Fibroblast of skin of right biceps (primary cell): ENCODE results near the gene ARTN.

Experiments used
- DNase-seq: peaks from one replicate; pipeline ENCODE4 v3.0.0-alpha.2; 2013

Gene ARTN

DNA sequence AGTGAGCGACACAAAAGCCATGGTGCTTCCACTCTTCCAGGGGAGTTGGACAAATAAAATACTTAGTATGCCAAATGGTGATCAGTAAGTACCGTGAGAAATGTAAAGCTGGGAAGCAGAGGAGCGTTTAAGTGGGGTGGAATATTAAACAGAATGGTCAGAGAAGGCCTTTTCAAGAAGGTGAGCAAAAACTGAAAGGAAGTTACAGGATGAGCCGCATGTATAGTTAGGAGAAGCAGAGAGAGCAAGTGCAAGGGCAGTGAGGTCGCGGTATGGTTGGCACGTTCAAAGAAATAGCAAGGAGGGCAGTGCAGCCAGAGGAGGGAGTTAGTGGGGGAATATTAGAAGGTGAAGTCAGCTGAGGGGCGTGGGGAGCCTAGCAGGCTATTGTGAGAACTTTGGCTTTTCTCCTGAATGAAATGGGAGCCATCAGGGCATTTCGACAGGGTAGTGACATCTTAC lies 40.4 kb downstream of the ARTN start:
- DNase-seq = no peak

DNA sequence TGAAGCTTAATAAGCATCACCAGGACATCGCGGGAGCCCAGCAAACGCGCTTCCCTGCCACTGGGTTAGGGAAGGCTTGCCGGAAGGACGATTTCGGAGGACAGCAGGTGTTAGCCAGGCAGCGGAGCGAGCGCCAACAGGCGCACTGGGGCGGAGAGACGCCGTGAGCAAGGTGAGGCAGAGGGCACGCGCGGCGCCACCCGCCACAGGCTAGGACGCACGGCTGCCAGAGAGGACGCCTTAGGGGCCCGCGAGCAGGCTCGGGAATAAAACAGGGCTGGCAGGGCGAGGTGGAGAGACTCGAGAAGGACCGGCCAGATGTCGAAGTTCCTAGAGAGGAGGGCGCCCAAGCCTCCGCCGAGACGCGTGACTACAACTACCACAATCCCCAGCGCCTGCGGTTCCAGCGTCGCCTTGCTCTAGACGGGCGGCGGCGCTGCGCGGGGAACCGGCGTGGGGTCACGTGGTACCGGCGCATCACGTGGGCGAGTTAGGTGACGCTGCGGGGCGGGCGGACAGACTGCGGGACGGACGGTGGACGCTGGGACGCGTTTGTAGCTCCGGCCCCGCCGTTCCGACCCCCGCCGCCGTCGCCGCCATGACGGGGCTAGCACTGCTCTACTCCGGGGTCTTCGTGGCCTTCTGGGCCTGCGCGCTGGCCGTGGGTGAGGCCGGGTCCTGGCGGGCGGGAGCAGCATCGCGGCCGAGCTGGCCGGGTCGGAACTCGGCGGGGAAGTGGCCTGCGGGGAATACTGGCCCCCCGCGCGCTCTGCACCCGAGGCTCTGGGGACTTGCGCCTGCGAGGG lies 41.0 kb downstream of the ARTN start, which contains the start of gene ATP6V0B:
ATP6V0B (plus strand) TSS at position 518 of the 806 bp plus-strand sequence; CDS start at position 599, 81 bp downstream.
- peak; percentile 93 for DNase-seq

DNA sequence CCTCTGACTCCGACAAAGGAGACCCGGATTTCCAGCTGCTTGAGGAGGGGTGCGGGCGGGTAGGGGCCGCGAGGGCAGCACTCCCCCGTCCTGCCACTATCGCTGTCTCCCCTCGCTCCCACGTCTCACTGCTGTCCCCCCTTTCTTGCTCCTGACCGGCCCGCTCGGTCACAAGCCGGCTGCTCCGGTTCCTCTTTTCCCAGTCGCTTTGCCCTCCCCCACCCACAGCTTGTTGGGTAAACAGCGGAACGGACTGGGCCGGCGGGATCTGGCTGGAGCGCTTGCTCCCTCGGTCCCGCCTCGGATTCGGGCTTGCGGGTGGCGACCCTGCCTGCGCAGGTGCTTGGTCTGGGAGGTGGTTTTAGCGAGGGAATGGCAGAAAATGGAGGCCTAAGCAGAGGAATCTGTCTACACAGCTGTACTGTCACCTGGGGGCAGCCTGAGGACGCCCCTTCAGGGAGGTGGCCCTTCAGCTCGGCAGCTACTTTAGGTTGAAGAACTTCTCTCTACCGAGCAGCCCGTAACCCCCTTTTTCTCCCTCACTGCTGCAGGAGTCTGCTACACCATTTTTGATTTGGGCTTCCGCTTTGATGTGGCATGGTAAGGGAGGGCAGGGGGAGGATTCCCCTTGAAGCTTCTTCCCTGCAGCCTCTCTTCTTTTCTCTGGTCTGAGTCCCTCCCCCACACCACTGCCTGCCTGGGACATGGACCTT lies 41.8 kb downstream of the ARTN start:
- no peak for DNase-seq

DNA sequence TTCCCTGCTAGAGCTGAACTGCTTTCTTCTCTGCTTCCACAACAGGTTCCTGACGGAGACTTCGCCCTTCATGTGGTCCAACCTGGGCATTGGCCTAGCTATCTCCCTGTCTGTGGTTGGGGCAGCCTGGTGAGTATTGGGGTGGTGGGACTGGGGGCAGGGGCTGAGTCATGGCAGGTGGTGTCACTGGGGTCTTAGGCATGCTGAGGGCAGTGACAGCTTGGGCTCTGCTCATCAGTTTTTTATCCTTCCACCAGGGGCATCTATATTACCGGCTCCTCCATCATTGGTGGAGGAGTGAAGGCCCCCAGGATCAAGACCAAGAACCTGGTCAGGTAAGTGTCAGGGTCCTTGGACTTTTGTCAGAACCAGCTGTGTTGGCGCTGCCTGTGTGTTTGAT lies 42.4 kb downstream of the ARTN start:
- DNase-seq = no peak

DNA sequence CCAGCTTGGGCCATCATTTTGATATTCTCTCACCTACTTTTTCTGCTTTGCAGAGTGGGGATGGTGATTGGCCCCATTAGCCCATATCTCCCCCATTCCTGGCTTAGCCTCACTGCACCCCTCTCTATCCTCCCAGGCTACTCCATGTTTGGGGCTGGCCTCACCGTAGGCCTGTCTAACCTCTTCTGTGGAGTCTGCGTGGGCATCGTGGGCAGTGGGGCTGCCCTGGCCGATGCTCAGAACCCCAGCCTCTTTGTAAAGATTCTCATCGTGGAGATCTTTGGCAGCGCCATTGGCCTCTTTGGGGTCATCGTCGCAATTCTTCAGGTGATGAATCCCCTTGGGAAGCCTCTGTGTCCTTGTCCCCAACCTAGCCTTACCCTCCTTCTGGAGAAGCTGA lies 43.3 kb downstream of the ARTN start:
- no peak for DNase-seq

DNA sequence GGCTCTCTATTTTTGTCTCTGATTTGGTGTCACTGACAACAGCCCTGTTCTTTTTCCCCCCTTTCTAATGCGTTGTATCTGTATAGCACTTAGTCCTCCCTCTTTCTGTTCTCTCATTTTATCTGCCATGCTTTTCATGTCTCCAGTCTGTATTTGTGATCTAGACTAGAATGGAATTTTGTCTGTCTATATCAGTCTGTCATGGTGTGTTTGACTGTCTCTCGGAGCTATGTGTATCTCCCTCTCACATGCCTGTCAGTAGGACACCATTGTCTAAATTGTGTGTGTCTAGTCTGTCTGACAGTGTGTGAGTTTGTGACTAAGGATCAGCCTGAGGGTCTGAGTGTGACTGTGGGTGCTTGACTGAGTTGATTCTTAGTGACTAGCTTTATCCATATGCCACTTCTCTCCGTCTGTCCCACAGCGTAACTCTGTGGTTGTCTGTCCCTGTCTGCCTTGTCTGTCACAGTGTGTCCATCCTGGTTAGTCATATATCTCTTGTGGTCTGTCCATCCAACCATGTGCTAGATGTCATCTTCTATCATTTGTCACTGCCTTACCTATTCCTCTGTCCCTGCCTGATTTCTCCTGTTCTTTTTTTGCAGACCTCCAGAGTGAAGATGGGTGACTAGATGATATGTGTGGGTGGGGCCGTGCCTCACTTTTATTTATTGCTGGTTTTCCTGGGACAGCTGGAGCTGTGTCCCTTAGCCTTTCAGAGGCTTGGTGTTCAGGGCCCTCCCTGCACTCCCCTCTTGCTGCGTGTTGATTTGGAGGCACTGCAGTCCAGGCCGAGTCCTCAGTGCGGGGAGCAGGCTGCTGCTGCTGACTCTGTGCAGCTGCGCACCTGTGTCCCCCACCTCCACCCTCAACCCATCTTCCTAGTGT lies 44.0 kb downstream of the ARTN start:
- DNase-seq = no peak

DNA sequence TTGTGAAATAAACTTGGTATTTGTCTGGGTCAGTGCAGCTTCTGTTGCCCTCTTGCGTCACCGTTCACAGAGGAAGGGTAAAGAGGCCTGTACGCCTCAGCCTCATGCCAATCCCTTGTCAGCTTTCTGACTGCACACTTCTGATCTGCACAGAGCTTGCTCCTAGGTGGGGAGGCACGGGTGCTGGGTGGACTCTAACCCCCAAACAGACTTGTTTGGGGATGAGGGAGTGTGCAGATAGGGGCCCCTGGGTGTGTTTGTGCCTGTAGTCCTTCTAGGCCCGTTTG lies 44.6 kb downstream of the ARTN start:
- no peak for DNase-seq

DNA sequence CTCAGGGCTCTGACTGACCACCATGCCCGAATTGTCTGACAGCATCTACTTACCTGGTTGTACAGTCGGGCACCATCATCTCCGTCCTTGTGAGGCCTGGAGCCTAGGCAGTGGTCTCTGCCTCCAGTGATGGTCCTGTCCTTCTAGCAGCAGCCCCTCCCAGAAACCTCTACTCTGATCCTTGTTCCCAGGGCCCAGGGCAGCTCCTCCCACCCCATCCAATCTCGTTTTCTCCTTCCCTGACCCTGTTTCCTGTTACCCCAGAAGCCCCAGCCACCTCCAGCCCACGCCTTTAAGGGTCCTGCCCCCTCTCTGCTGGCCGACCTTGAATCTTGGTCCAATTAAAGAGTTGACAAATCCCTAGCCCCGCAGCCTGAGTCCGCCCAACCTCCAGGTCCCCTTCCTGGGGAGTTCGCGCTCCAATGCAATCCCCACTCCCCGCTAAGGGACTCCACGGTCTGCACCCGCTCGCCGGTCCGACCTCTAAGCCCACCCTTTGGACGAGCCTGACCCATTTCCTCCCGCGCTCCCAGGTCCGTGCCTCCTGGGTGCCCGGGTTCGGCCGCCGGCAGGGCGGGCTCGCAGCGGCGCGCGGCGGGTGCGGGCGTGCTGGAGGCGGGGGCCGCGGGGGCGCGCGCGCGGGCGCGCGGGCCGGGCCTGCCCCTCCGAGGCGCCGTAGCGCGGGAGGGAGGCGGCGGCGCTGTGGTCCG lies 45.1 kb downstream of the ARTN start, which contains the start of gene B4GALT2:
B4GALT2 (plus strand) TSS at position 660 of the 710 bp plus-strand sequence. CDS start 1,951 bp downstream, outside the sequence.
- DNase-seq = peak; percentile 60

DNA sequence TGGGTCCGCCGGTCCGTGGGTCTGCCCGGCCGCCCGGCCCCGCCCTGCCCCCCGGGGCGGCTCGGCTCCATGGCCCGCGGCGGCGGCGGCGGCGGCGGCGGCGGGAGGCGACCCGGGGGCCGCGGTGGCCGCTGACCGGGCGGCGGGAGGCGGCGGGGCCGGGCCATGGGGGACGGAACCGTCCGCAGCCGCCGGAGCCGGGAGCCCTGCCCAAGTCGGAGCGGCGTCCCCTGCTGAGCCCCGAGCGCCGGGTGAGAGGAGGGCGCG lies 45.6 kb downstream of the ARTN start:
- no peak for DNase-seq

DNA sequence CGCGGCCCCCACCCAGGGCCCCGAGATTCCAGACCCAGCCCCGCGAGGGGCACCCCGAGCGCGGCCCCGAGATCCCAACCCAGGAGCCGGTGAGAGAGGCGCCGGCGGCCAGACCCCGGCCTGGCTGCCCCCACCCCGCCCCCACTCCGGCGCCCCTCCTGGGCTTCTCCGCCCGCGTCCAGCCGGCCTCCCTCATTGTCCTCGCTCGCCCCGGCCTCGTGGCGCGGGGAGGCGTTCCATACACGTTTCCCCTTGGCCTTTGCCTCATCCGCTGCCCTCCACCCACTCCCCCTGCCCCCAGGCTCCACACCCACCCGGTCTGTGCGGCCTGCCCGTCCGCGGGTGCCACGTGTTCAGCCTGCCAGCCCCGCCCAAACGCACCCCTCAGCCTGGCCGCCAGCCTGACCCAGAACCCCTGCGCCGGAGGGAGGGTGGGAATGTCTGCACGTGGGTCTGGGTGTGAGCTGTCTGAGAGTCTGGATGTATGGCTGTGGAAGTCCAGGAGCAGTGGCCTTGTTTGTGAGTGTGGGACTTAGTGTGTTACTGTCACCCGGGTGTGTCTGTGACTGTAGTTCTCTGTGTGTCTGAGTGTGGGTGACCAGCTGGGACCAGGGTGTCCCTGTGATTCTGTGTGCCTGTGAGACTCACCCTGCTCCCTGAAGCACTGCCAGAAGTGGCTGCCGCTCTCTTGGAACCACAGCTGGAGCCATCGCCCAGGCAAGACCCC lies 46.1 kb downstream of the ARTN start:
- peak; percentile 74 for DNase-seq

DNA sequence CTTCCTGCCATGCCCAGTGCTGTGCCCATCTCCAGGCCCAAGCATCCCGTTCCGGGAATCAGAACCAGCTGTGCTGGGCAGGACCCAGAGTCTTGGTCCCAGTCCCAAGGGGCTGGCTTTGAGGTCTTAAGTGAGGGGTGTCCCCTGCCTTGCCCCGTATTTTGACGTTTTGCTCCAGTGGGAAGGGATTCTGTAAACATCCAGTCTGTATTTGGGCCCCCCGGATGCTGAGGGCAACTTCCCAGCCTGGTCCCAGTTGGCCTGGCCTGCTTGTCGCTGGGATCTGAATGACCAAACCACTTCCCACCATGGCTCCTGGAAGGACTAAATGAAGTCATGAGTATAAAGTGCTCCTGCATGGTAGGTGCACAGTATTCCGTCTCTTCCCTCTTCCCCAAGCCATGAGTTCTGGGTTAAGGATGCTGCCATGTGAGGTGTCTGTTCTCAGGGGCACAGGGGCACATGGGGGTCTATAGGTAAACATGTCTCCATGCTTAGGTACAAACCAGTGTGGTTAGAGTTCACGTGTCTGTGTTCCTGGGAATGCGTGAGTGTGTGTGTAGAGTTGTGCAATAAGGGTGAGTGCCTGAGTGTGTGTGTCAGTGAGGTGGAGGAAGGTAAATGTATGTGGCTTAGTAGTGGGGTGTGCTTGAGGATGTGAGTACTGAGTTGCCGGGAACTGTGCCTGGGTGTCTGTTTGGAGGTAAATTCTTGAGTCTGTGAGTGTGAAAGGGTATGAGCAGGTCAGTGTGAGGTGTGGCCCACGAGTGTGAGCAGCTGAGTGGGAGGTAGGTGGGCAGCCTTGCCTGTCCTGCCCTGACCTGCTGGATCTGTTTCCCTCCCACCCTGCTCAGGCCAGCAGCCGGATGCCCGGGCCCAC lies 46.9 kb downstream of the ARTN start:
- peak; percentile 60 for DNase-seq

DNA sequence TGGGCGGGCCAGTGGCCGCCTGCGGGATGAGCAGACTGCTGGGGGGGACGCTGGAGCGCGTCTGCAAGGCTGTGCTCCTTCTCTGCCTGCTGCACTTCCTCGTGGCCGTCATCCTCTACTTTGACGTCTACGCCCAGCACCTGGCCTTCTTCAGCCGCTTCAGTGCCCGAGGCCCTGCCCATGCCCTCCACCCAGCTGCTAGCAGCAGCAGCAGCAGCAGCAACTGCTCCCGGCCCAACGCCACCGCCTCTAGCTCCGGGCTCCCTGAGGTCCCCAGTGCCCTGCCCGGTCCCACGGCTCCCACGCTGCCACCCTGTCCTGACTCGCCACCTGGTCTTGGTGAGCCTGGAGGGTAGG lies 47.5 kb downstream of the ARTN start:
- no peak for DNase-seq

DNA sequence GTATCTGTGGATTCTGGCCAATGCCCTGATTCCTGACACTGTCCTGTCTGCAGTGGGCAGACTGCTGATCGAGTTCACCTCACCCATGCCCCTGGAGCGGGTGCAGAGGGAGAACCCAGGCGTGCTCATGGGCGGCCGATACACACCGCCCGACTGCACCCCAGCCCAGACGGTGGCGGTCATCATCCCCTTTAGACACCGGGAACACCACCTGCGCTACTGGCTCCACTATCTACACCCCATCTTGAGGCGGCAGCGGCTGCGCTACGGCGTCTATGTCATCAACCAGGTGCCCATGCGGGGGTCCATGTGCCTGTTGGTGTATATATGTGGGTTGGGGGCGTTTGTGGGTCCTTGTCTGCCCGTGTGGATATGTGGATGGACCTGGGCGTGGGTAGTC lies 48.0 kb downstream of the ARTN start:
- no peak for DNase-seq

DNA sequence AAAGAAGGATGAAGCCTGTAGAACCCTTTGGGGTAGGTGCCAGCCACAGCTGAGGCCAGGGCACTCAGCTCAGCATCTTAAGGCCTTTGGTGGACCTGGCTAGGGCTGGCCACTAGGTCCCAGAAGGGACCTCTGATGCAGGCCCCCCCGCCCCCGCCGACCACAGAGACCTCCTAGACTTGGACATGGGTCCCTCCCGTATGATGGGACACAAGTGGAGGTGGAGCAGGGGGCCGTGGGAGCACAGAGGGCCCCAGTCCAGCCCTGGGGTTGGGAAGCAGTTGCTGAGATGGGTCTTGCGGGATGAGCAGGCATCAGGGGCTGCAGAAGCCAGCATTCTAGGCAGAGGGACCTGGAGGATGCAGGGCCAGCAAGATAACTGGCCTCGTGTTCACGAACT lies 48.6 kb downstream of the ARTN start:
- no peak for DNase-seq

DNA sequence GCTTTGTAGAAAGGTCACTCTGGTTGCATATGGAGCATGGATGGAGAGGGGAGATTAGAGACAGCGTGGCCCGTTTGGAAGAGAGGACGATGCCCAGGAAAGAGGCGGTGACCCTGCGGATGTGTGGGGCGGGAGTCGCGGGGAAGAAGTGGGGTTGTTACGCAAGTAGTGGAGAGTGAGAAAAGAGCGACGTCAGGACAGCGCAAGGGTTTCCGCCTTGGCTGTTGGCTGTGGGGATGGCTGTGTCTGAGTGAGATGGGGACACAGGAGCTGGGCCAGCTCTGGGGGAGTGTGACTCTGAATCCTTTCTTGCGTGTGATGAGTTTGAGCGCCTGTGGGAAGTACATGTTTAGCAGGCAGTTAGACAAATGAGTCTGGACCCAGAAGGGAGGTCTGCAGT lies 49.2 kb downstream of the ARTN start:
- no peak for DNase-seq

DNA sequence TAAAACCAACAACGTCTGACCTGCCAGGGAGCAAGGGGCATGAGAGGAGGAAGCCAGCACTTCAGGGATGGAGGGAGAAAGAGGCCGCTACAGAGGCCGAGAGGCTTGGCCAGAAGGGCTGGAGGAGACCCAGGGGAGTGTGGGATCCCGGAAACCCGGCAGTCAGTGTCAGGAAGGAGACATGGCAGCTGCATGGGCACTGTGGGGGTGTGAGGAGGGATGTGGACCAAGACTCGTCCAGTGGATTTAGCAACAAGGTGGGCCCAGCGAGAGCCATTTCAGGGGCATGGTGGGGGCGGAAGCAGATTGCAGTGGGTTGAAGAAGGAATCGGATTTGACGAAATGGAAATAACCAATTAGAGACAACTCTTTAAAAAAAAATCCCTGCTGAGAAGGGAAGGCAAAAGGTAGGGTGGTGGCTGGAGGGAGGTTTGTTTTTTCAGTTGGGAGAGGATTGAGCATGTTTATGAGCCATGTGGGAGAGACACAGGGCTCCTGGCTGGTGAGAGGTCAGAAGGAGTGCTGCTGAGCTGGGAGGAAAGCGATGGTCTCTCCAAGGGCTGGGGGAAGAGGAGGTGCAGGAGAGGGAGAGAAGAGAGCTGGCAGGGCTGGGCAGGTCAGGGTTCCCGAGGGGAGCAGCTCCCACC lies 49.8 kb downstream of the ARTN start:
- no peak for DNase-seq

DNA sequence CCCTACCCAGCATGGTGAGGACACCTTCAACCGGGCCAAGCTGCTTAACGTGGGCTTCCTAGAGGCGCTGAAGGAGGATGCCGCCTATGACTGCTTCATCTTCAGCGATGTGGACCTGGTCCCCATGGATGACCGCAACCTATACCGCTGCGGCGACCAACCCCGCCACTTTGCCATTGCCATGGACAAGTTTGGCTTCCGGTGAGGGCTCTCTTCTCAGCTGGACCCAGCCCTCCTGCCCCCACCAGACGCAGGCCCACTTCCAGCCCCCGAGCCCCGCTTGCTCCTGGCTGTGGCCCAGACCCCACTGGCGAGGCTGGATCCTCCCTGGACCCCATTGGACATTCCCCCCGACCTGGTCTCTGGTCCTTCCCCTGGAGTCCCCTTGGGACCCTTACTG lies 51.3 kb downstream of the ARTN start:
- DNase-seq = no peak

DNA sequence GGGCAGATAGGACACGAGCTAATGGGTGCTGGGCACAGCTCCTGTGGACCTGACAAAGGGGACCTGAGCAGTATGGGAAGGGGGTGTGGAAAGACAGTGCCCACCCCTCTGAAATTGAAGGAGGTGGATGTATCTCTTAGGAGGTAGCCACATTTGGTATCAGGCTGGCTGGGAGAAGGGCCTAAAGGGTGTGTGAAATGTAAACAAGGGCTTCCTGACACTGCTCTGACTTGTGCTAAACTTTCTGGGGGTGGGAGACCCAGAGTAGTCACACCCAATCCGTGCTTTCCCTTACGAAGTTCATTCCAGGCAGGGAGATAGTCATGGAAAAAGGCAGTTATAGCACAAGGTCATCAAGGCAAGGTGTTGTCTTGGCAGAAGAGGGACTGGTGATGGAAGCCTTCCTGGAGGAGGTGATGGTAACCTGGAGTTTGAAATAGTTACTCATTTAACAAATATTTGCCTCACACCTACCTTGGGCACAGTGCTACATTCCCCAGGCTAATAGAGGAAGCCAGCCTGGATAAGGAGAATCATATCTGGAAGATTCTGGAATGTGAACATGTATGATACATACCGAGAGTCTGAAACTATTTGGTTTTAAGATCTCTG lies 52.5 kb downstream of the ARTN start:
- DNase-seq = no peak

DNA sequence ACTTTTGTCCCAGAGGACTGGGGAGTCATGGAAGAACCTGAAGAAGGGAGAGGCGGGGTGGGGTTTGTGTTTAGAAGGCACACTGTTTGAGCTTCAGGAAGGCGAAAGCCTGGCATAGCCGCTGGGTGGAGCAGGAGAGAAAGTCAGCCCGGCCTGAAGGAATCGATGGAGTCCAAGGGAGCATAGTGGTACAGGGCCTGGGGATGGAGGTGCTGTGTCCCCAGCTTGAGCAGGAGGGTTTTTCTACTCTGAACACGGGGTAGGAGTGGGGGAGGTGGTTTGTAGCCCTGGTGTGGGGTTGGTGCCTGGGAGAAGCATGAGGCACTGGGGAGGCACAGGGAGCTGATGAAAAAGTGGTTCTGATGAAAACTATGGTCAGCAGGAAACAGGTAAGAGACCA lies 53.1 kb downstream of the ARTN start:
- no peak for DNase-seq
